GM18502 (cell line): Measurements from ENCODE around the gene DCP1B.

Source experiments
- ATAC-seq: cut with Tn5 transposase; IDR thresholded peaks from one replicate; pipeline ENCODE4 v1.9.1; 2021; ENCODE audit warnings: mild to moderate bottlenecking; ENCODE audit not compliant: unreplicated experiment, poor library complexity

Gene DCP1B

DNA sequence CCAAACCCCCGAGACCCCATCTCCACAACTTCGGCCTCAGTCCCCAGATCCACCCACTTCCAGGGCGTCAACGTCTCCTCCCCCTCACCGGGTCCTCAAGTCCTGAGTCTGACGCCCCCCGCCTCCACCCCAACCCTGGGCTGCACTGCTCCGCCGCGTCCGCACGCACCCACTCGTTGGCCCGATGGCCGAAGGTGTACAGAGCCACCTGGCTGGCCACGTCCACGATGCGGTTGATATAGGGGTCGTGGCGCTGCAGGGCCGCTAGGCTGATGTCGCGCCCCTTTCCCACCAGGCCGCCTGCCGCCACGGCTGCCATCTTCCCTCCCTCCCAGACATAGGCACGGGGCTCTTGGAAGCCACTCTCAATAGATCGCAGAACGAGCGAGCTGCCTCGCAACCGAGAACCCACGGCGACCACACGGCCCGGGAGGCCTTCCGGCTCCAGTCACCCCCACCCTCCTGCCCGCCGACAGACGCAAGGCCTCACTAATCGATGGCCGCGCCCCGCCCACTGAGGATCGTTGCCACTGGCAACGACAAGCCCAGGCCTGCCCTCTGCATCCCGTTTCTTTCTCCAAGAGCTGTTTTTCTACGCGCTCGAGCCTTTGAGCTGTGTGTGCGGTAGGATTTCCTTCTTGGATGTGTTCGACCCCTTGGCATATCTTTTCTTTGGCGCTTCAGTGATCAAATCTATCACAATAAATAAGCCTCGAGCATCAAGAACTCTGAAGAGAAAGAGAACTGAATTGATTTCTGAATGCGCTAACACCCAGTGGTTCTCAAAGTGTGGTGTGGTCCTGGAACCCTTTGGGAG, at the start of gene DCP1B:
Gene DCP1B (minus strand): TSS at position 345 of the 817 bp plus-strand sequence. CDS start 26 bp downstream, at position 319.
- peak; percentile 97 for ATAC-seq

DNA sequence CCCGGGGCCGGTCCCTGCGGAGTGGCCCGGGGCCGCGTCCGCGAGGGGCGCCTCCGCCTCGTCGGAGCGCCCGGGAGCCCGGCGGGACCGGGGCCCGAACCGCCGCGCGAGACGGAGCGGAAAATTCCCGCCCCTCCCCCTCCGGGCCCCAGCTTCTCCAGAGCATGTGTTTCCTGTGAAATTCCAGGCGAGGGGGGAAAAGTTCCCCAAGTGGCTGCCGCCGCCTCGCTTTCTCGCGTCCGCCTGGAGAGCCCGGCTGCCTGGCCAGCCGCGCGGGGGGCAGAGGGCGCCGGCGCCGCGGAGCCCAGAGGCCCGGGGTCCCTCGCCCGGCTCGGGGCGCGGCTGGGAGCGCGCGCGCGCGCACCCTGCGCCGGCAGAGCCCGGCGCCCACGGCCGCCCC, 49.4 kb upstream of the DCP1B start:
- no peak for ATAC-seq

DNA sequence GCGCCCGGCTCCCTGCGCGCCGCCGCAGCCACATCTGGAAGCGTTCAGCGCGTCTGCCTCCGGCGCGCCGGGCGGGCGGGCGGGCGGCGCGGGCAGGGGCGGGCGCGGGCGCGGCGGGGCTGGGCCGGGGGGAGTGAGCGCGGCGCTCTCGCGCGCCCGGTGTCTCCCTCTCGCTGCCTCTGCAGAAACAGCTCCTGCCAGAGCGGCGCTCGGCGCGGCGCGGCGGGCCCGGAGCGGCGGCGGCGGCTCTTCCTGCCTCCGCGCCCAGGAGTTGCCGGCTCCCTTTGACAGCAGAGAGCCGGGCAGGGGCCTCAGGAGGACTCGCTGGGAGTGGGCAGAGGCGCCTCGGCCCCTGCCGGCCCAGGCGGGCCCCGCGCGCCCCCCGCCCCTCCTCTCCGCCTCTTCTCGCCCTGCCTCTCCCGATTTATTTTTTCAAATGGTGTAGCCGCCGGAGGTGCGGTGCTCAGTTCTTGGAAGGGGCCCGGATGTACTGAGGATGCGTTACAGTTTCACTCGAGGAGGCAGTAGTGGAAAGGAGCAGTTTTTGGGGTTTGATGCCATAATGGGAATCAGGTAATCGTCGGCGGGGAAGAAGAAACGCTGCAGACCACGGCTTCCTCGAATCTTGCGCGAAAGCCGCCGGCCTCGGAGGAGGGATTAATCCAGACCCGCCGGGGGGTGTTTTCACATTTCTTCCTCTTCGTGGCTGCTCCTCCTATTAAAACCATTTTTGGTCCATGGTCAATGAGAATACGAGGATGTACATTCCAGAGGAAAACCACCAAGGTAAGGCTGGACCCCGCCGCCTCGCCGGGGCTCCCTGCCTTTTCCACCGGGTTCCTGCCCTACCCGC, 48.8 kb upstream of the DCP1B start, which contains the start of gene CACNA1C:
Gene CACNA1C (plus strand): TSS at position 162 of the 853 bp plus-strand sequence. CDS start 576 bp downstream, at position 738.
- no peak for ATAC-seq

DNA sequence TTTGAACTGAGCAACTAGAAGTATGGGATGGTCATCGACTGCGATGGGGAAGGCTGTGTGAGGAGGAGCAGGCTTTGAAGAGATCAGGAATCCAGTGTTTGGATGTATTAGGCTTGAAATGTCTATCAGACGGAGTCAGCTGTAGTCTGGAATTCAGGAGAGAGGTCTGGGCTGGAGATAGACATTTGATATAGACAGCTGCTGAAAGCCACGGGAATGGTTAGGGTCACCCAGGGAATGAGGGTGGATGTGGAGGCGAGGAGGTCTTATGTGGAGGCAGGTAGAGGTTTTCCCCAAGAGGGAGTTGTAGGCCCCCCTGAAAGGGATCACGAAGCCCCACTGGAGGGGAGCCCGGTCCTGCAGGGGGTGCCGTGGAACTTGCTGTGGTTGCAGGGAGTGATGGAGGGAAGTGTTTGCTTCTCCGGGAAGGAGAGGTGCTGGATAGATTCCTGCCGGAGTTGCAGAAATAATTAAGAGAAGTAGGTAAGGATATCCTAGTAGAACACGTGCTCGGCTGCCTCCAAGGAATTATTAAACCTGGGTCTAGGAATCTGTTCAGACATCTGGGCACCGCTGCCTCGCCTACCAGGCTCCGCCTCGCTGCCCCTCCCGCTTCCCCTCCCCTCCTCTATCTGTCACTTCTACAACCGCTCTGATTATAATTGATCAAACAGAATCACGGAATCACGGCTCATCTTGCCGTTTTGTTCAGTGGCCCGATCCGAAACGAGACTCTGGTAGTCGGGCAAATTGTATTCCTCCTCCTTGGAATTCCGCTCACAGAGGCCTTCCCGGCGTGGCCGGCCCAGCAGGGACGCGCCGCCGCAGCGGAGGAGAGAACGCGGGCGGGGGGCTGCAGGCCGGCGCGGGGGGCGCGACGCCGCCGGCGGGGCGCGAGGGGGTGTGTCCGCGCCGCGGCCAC, 47.7 kb upstream of the DCP1B start:
- no peak for ATAC-seq

DNA sequence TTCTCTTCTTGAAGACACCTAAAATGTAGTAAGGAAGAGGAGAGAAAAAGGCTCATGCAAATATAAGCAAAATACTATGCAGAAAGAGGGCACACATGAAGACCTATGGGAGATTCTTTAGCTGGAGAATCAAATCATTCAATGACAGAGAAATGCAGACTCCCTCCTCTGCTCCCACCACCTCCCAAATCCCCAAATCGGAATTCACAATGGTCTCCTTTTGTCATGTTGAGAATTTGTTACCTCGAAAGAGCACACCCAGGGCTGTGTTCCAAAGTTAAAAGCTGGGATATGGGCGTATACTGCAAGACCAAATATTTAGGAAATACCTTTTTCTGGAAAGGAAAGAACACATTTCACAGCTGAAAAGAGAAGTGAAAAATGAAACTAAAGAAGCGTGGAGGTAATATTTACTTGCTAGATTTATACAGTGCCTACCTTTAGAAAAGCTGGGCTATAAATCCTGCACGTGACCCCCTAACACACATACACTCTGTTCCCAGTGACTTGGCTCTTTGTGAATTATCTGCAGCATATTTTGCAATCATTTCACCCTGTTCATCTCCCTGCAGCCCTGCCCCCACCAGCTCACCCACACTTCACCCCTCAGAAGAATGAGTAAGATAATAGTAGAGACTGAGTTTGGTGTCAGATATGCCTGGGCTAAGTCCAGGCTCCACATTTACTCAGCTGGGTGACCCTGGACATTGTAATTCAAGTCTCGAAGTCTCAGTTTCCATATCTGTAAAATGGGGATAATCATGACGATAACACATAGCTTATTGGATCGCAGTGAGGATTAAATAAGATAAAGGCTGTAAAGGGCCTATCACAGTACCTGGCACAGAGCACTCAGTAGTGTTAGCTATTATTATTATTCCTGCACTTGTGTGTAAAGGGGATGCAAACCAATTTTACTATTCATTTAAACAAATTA, 45.6 kb upstream of the DCP1B start:
- no peak for ATAC-seq

DNA sequence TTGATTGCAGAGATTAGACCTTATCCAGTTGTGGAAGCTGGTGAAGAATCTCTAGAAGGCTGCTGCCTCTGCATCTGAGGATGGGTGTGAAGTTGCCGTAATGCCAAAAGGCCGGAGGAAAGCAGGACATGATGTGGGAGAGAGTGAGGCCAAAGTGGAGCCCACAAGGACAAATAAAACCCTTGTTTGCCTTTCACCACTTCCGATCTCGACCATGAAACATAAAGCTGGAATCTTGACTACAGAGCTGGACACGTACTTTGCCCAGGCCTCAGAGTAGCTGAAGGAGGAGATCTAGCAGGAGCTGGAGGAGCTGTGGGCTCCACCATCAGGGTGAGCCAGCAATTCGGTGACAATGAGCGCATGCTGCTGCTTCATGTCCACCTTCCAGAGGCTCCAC, 43.5 kb upstream of the DCP1B start:
- no peak for ATAC-seq

DNA sequence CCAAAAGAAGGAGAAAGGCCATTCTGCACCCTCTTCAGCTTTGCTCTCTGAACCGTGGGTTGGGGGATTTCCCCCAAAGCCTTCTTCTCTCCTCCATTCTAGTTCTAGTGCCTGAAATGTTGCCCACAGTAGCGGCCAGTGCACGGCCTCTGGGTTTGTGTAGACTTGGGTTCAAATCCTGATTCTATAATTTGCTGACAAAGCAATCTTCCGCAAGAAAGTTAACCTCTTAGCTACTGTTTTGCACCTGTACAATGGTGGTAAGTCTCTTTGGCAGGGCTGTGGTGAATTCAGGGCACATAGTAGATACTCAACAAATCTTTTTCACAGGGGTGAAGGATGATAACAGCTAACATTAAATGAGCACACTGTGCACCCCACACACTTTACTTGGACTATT, 42.7 kb upstream of the DCP1B start:
- ATAC-seq: no peak

DNA sequence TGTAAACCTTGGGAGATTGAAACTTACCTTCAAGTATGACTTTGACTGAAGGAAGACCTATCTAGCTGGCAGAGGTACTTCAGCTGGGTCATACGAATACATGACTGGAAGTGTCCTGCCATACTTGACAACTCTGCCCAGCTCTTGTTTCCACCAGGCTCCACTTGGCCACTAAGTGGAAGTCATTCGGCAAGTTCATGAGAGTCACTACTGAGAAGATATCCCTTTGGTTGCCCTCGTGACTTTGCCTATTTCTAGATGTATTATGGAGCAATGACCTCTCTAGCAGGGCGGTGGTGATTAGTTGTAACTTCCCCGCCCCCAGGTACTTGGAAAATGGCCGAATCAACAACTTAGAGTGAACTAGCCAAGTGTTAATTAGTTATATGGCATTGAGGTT, 39.9 kb upstream of the DCP1B start:
- no peak for ATAC-seq

DNA sequence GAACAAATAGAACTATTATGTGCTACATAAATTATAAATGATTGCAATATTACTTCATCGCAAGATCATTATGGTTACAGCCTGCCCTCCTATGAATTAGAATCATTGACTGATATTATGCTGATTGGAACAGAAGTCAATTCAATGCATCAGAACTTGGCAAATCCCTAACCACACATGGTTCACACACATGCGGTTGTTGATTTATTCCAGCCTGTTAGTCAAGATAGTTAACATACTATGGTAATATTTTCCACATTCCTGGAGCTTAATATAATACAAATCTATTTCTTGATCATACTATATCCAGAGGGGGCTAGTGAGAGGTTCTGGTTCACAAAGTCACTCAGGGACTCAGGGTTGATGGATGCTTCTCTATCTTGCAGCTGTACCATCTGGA, 38.8 kb upstream of the DCP1B start:
- no peak for ATAC-seq

DNA sequence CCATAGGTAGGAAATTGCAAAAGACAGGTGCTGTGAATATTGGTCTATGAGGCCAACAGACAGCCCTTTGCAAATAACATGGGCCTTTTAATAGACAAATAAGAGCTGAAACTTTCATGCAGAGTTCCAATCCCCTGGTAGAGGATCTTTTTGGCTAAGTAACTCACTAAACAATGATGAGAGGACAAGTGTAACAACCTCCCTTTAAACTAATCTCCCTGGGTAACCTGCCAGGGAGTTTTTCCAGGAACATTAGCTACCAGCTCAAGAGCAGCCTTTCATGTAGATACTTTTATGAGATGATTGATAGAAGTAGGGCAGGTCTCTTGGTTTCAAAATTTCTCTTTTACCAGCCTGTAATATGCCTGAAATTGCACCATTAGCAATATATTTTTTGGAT, 34.8 kb upstream of the DCP1B start:
- ATAC-seq: no peak

DNA sequence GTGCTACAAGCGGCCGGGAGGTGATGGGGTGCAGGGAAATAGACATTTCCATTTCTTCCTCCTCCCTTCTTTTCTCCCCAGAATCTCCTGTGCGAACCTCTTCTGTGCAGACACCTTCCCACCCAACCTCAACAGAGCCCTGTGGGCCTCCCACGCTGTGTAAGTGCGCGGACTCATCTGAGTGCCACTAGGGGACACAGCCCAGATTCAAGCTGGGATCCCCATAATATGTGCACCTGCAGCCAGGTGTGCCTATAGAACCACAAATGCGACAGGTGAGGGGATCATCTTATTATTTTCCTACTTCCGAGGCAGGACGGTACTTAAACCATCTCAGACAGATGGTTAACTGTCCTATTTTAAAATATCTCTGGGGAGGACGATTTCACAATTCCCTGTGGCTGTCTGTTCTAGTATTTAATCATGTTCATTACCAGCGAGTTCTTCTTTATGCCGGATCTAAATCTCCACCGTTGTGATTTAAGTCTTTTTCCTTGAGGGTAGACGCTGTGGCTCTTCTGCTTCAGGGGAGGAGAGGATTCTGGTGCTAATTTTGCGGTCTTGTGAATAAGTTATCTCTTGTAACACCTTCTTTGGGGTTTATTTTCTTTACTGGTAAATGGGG, 31.3 kb upstream of the DCP1B start:
- no peak for ATAC-seq

DNA sequence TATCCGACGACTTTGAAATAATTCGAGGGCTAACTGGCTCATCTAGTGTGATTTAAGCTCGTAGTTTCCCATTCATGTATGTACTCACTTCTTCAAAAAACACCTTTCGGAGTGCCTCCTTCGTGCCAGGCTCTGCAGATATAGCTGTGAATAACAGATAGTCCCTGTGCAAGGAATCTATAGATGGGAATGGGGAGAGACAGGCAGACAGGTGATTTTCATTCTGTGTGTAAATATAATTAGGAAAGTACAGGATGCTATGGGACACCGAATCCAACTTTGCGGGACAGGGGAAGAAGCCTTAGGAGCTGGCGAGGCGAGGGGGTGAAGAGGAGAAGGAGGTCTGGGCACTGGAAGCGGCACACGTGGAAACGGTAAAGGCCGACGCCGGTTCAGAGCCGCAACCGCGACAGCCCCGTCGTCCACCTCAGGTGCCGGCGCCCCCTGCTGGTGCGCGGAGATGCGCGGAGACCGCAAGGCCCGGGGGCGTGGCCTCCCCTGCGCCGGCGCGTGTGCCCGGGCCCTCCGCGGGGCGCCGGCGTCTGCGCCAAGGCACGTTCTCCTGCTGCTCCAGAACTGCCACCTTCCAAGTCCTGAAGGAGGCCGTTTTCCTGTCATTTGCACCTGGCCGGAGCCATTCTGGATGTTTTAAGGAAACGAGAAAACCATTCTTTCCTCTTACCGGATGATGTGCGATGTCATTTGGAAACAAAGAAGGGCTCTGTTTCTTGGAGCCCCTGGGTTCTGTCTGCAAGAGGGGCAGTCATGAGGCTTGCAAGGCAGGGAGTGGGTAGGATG, 30.6 kb upstream of the DCP1B start:
- no peak for ATAC-seq

DNA sequence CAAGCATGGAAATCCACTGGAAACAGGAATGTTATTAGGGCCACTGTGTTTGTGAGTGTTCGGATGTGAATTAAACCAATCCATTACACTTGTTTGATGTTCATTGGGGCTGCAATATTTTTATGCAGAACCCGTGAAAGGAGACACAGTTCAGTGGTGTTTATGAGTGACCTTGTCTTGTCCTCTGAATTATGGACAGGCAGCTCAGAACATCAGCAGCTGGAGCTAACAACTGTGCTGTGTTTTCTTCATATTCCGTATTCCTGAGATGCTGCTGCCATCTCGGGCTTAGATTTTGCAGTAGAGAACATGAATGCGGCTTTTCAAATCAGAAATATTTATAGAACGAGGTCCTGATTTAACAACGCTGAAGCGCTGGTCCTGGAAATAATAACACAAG, 28.2 kb upstream of the DCP1B start:
- ATAC-seq: no peak

DNA sequence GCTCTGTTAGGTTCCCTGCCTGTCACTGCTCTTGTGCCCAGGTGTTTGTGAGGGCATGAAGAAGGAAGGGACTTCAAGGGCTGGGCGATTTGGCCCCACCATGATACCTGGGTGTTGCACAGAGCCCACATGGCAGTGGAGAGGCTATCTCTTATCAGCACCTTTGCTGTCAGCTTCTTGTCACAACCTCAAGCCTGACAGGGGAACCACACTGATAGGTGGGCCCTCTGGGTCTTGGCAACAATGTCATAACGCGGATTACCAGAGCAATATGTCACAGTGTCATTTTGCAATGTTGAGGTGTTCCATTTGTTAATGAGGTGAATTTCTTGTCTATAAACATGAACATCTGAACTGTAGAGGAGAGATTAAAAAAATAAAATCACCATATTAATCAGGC, 25.6 kb upstream of the DCP1B start:
- ATAC-seq: no peak

DNA sequence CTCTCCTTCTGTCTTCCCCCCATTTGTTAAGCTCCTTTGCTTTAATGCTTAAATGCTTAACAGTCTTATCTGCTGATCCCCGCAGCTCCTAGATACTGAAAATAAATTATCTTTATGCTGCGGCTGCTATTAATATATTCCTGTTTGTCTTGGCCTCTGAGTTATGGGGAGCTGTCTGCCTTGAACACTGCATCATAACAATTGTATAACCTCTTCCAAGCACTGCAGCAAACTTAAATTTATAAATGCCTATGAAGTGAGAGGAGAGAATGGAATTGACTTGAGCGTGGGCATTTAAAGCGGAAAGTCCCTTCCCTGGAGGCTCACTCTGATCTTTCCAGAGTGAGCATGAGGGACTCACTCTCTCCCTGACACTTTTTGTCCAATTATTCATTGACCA, 23.1 kb upstream of the DCP1B start:
- no peak for ATAC-seq

DNA sequence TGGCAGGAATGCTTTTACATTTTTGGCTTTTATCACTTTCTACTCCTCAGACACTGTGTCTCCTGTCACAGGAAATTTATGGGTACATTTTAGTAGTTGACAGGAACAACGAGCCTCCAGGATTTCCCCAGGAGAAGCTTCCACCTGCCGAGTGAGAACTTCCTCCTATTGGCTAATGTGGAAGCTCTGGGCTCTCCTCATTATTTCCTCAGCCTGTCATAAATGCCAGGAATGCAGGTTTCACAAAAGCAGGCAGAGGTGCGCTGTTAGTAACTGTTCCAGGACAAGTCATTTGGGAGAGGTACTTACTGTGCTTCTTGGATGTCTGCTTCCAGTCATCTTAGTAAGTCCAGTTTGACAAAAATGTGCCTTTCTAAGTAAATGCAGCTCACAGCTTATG, 19.1 kb upstream of the DCP1B start:
- ATAC-seq: no peak

DNA sequence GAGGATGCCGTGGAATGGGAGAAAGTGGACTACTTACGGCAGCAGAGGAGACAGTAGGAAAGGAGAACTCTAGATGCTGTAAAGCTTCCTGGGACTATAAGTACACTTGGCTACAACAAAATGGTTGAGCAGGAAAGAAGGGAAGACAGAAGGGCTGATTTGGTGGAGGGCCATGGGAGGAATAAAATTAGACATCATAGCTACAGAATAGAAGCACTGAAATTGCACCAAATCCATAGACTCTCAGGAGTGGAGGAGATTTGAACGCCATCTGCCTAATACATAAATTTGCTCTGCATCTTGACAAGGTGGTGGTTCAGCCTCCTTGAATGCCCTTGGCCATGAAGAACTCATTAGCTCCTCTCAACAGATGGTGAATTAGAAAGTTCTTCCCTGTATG, 16.3 kb upstream of the DCP1B start:
- no peak for ATAC-seq

DNA sequence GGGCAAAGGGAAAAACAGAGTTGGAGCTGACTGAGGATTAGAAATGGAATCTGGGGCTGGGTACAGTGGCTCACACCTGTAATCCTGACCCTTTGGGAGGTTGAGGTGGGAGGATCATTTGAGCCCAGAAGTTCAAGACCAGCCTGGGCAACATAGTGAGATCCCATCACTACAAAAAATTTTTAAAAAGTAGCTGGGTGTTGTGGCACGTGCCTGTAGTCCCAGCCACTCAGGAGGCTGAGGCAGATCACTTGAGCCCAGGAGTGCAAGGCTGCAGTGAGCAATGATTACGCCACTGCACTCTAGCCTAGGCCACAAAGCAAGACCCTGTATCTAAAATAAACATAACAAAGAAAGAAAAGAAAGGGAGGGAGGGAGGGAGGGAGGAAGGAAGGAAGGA, 14.9 kb upstream of the DCP1B start:
- no peak for ATAC-seq
